HG03139 (cell line): ENCODE data around the gene BSG.
"Not testable (repeated sequence)": the region's sequence is repeated elsewhere in the genome, so short reads cannot be mapped to it uniquely, and the experiment has no call there.

Experiments
- ATAC-seq: cut with Tn5 transposase; IDR thresholded peaks from one replicate; pipeline ENCODE4 v1.9.1; 2021; ENCODE audit not compliant: unreplicated experiment

Gene BSG

DNA sequence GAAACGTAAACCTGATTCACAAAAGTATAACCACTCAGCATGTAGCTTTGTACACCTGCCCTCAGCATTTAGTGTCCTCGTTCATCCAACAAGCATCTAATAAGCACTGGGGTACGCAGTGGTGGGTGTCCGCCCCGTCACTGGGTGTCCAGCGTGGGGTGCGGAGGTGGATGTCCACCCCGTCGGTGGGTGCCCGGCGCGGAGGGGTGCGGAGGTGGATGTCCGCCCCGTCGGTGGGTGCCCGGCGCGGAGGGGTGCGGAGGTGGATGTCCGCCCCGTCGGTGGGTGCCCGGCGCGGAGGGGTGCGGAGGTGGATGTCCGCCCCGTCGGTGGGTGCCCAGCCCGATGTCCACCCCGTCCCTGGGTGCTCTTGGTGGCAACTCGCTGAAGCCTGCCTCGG is 12.8 kb downstream of the BSG start:
- not testable (repeated sequence) for ATAC-seq

DNA sequence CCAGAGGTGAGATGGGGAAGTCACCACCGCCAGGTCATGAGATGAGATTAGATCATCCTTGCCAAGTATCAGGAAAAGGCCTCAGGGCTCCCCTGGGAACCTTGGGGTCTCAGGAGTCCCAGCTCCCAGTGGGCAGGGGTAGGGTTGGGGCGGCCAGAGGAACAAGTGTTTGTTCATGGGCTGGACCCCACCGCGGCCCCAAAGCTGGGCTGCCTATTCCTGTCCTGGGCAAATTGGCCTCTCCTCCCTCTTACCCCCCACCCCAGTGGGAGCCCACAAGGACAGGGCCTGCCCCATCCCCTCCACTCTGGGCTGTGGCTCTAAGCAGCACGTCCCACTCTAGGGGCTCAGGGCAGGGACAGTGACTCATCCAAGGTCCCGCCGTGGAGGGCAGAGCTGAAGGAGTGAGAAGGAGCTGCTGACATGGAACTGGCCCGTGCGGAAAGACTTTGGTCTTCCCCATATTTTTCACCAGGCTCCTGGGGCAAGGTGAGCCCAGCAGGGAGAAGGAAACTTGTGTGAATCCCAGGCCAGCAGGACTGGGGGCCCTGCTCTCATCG is 13.2 kb downstream of the BSG start:
- ATAC-seq, result no peak

DNA sequence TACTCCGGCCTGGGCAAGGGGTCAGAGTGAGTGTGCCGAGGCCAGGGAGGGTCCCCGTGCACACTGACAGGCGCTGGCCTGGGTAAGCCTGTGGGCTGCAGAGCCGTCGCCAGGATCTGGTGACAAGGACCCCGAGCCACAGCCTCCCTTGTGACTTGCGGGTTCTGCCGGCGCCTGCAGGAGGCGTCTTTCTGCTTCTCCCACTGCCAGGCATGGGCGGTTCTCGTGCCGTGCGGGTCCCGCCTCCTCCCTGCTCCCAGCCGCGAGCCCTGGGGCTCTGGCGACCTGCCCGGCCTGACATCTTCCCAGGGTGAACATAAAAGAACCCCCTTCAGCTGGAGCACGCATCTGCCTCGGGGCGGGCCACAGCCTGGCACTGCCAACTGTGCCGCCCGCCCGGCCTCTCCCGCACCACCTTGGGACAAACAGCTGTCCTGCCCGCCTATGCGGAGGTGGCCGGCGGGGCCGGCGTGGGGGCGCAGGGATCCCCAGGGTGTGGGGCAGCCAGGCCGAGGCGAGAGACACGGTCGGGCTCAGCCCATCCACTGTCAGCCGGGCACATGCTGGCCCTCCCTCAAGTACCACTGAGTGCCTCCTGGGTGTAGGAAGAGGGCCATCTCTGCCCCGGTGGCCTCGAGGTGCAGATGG is 15.8 kb downstream of the BSG start:
- no peak for ATAC-seq

DNA sequence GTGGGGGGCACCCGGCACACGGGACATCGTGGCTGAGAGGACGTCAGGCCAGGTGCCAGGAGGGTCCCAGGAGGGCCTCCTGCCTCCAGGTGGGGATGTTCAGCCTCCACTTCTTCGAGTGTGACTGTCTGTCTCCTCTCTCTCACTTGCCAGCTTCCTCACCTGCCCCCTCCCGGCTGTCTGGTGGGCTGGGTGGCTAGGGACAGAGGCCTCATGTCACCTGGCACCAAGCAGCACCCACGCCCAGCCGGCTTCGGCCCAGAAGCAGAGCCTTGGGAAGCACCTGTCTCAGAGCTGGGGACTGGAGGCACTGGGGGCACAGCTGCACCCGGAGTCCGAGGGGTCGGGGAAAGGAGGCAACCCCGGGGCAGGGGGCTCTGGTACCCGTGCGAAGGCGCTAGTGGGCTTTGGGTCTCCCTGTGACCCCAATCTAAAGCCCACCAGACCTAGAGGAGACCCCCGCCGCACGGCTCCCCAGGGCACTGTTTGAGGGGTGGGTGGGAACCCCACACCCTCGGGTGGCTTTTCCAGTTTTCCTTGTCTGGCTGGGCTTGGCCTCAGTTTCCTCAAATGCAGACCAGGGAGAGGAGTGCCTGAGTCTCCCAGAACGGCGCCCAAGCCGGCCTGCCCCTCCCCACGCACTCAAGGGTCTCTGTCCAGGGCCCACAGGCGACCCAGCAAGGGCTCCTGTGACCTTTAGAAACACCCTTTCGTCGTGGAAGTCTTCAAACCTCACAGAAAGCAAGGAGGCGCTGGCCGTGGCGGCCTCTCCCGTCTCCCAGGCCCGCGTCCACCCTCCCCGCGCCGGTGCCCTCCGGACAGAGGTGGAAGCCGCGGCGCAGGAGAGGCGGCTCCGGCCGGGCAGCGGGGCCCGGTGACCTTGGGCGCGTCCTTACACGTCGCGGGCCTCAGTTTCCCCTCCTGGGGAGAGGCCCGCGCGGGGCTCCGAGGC is 16.6 kb downstream of the BSG start:
- ATAC-seq, result no peak

DNA sequence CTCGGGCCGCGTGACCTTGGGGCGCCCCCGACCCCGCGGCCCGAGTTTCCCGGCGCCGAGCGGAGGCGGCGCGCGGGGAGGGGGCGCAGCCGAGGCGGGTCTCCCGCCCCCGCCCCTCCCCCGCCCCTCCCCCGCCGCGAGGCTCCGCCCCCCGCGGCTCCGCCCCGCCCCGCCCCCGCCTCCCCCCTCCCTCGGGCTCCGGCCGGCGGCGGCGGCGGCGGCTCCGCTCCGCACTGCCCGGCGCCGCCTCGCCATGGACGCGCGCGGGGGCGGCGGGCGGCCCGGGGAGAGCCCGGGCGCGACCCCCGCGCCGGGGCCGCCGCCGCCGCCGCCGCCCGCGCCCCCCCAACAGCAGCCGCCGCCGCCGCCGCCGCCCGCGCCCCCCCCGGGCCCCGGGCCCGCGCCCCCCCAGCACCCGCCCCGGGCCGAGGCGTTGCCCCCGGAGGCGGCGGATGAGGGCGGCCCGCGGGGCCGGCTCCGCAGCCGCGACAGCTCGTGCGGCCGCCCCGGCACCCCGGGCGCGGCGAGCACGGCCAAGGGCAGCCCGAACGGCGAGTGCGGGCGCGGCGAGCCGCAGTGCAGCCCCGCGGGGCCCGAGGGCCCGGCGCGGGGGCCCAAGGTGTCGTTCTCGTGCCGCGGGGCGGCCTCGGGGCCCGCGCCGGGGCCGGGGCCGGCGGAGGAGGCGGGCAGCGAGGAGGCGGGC is 17.4 kb downstream of the BSG start, which contains the start of gene HCN2:
Gene HCN2, plus strand, starts transcription at position 189 of the 703 bp plus-strand sequence. Its CDS starts 65 bp downstream, at position 254.
- no peak for ATAC-seq

DNA sequence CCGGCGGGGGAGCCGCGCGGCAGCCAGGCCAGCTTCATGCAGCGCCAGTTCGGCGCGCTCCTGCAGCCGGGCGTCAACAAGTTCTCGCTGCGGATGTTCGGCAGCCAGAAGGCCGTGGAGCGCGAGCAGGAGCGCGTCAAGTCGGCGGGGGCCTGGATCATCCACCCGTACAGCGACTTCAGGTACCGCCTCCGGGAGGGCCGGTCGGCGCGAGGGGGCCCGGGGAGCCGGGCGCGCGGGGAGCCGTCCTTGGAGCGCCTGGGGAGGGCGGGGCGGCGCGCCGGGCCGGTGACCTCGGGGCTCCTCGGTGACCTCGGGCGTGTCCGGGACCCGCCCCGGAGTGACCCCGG is 18.0 kb downstream of the BSG start:
- no peak for ATAC-seq

DNA sequence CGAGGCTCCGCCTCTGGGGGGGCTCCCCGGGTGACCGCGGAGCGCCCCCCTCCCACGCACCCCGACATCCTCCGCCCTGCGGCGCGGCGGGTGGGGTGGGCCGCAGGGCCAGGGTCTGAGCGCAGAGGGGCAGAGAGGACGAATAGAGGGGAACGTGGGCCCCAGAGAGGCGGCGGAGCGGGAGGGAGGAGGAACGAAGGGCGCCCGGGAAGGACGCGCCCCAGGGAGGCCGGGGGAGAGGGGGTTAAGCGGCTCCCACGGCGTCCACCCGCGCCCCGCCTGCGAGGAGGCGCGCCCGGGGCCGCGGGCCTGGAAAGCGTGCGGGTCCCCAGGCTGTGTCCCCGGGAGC is 18.3 kb downstream of the BSG start:
- ATAC-seq, result no peak

DNA sequence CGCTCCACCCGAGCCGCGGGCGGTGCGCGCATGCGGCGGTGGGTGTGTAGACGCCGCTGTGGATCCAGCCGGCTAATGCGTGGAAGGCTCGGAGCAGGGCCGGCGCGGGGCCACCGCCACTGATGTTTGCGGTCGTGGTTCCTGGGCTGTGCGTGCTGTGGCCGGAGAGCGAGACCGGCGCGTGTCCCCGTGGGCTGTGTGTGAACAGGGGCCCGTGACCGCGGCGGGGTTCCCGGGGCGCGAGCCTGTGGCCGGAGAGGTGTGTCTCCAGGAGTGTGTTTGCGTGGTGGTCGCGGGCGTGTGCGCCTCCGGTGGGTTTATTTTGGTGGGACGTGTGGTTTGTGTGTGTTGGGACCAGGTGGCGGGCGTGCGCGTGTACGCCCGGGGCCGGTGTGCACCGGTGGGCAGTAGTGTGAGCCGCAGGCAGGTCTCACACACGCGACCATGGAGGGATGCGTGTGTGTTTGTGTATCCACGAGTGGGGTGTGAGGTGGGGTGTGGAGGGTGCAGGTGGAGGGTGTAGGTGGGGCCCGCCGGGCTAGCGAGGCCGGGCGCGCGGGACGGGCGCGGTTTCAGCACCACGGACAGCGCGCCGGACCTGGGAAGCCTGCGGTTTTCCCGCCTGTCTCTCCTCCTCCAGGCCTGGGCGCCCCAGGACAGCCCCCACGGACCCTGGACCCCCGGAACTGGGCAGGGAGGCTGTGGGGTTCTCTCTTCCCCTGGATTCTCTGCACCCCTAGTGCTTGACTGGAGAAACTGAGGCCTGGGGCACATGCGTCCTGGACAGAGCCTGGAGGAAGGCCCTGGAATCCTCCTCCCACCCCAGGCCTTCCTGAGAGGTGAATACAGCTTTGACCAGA is 18.9 kb downstream of the BSG start:
- ATAC-seq, result no peak

DNA sequence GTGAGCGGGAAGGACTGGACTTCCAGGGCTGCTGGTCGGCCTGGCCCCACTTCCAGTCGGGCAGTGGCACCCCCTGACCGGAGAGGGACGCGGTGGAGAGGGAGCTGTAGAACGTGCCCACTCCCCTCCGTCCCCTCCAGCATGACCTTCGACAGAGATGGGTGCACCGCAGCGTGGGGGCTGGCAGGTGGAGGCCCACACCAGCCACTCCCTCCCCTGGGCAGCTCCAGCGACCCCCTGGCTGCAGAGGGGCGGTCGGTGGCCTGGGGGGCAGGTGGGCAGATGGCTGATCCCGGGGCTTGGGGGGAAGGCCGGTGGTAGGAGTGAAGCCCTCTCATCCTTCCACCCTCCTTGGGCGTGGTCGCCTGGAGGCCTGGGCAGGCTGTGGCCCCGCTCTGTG is 19.7 kb downstream of the BSG start:
- ATAC-seq, result no peak

DNA sequence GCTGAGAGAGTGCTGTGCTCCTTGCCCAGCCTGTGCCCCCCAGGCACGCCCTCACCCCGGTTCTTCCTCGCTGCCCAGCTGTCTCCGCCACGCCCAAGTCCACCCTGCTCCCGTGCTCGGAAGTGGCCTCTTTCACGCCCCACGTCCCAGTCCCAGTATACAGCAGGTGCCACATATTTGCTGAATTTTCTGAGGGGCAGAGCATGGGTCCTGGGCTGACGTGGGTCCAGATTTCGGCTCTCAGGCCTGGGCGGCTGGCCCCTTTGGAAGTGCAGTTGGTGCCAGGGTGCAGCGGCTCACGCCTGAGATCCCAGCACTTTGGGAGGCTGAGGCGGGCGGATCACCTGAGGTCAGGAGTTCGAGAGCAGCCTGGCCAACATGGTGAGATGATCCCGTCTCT is 20.7 kb downstream of the BSG start:
- ATAC-seq, result no peak

DNA sequence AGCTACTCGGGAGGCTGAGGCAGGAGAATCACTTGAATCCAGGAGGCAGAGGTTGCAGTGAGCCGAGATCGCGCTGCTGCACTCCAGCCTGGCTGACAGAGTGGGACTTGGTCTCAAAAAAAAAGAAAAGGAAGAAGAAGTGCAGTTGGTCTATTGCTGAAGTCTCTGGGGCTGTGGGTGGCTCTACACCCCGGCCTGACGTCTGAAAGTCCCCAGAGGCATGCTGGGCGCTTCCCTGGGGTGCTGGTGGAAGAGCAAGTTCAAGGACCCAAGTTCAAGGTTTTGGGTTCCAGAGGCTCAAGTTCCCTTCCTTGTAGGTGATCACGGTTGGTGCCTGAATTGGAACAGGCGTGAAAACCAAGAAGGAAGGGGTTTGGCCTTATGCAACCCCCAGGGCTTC is 21.1 kb downstream of the BSG start:
- ATAC-seq, result no peak

DNA sequence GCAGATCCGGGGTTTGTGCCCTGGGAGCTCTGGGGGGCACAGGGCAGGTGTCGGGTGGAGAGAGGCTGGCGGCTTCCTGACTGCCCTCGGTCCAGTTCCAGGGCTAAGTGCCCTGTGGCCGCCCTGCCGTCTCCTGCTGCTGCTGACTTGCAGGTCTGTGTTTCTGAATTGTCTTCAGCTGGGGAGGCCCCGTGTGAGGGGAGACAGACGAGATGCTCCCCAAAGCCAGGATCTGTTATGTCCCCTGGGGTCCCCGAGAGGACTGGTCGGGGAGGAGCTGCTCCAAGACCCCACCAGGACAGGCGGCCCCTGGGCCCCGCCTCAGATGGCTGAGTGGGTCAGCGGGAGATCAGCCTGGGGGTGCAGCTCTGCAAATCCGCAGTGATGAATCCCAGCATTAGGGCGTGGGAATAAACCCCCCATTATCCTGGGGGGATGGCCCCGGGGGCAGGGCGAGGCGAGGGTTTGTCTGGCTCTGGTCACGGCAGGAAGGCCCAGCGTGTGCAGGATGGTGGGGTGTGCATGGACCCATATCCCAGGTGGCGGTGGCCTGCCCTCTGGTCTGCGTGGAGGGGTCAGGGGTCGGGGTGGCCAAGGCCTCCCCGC is 22.0 kb downstream of the BSG start:
- no peak for ATAC-seq

DNA sequence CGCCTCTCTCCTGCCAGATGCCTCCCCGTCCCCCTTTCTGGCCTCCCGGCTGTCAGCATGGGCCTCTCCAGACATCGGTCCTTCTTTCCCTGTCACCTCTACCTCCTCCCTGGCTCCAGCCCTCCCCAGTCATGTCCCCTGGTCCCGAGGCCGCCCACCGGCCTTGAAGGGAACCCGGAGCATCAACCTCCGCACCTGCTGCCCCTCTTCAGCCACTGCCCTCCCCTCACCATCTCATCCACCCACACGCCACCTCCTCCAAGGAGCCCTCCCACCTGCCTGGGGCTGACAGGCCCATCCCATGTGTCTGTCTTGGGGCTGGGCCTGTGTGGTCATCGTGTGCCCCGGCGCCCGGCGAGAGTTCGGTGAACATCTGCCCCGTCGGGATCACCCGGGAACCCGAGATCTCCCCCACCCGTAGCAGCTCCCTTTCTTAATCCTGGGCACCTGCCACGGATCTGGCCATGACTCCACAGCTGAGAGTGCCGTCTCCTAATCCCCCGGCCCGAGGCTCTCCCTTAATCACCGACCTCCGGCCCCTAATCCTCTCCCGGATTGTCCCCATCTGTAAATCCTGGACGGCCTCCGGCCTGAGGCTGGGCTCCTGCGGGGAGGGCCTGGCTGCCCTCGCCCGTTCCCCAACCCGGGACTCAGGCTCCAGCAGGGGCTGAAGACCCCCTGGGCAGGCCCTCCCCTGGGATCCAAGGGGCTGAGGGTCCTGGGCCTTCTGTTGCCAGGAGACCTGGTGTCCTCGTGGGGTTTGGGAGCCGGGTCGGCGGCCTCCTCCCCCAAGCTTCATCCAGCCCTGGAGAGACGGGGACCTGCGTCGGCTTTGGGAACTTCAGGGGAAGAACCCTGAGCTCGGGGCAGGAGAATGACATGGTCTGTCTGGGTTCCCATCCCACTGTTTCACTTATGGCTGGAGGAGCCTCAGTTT is 23.2 kb downstream of the BSG start:
- ATAC-seq, result no peak

DNA sequence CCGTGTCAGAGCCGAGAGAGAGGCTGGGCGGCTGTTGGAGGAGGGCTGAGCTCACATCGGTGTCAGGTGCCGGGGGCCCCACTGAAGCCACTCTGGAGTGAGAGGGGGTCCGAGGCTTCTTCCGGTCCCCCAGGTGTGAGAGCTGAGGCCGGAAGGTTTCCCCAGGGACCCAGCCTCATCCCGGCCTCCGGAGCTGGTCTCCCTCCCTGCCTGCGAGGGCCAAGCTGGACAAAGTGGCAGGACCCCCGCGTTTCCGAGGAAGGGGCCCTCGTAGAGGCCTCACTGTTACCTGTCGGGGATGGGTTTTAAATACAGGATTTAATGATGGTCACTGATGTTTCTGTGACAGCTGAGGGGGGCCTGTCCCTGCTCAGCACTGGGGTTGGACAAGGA is 23.9 kb downstream of the BSG start:
- no peak for ATAC-seq

DNA sequence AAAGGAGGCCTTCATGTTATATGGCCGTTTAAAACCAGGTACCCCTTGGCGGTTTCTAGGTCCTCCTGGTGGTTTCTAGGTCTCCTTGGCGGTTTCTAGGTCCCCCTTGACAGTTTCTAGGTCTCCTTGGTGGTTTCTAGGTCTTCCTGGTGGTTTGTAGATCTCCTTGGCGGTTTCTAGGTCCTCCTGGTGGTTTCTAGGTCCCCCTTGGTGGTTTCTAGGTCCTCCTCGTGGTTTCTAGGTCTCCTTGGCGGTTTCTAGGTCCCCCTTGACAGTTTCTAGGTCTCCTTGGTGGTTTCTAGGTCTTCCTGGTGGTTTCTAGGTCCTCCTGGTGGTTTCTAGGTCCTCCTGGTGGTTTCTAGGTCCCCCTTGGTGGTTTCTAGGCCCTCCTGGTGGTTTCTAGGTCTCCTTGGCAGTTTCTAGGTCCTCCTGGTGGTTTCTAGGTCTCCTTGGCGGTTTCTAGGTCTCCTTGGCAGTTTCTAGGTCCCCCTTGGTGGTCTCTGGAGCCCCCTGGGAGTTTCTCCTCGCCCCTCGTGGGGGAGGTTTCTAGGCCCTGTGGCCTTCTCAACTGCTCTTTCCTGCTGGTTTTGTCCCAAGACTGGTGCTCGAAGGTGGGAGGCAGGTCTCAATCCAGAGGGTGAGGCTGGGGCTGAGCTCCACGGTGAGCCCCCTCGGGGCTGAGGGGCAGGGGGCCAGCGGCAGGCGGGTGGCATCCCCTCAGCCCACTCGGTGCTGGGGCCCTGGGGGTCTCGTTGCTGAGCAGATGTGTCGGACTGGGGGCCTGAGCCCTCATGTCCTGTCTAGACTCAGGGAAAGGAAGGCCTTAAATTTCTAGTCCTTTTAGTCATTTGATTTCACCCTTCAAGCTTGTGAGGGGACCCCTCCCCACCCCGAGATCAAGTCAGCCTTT is 25.3 kb downstream of the BSG start:
- no peak for ATAC-seq

DNA sequence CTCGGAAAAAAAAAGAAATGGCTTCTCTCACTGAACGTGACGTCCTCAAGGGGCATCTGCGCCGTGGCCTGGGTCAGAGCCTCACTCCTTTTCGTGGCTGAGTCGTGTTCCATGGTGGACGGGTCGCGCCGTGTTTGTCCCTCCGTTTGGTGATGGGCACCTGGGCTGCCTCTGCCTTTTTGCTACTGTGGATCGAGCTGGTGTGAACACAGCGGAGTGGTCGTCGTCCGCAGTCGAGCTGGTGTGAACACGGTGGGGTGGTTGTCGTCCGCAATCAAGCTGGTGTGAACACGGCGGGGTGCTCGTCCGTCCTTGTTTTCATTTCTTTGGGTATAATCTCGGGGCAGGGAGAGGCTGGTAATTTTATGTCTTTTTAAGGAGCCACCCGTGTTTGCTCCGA is 28.9 kb downstream of the BSG start:
- ATAC-seq, result no peak

DNA sequence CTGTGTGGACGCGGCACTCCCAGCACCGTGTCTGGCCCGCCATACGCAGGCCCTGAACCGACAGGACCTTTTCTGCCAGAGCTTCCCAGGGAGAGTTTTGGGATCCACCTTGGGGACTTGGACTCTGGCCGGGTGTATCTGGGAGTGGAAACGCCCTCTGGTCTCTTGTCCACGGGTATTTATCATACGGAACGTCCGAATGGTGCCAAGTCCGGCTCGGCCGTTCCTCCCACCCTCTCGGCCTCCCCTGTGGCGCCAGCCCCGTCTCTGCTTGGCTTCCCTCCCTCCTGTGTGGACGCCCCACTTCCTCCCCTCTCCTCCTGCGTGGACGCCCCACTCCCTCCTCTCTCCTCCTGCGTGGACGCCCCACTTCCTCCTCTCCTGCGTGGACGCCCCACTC is 29.4 kb downstream of the BSG start:
- no peak for ATAC-seq
